ENCODE measurements around the gene TM7SF2. TPM values are rescaled to one million over a fixed set of nuclear protein-coding genes. Genes with fewer than 3 reads are reported as not detected.

Gene TM7SF2
- total and polyA plus RNA-seq, 2 of the 13 experiments (the other 11 are each of a cell fraction or from before 2014, with no cell fraction given) = 56.0 to 66.9 TPM

GRCh38 chr11:65112546-65113360, 1.1 kb downstream of the TM7SF2 start (continued):
- TF ChIP-seq, protein P1, sequence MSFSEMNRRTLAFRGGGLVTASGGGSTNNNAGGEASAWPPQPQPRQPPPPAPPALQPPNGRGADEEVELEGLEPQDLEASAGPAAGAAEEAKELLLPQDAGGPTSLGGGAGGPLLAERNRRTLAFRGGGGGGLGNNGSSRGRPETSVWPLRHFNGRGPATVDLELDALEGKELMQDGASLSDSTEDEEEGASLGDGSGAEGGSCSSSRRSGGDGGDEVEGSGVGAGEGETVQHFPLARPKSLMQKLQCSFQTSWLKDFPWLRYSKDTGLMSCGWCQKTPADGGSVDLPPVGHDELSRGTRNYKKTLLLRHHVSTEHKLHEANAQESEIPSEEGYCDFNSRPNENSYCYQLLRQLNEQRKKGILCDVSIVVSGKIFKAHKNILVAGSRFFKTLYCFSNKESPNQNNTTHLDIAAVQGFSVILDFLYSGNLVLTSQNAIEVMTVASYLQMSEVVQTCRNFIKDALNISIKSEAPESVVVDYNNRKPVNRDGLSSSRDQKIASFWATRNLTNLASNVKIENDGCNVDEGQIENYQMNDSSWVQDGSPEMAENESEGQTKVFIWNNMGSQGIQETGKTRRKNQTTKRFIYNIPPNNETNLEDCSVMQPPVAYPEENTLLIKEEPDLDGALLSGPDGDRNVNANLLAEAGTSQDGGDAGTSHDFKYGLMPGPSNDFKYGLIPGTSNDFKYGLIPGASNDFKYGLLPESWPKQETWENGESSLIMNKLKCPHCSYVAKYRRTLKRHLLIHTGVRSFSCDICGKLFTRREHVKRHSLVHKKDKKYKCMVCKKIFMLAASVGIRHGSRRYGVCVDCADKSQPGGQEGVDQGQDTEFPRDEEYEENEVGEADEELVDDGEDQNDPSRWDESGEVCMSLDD (CRISPR knock-in tag; IDR thresholded peaks at IDR 0.05; ENCODE audit: borderline replicate concordance) = no peak
- no peak for TF ChIP-seq PAX8 (CRISPR knock-in tag; IDR thresholded peaks at IDR 0.05; ENCODE audit: borderline replicate concordance)
- peak; percentile 5; the same call in 1 of the 2 replicates for TF ChIP-seq NFYC (CRISPR knock-in tag; IDR thresholded peaks at IDR 0.05)
- no peak for TF ChIP-seq ZBTB26 (CRISPR knock-in tag; IDR thresholded peaks at IDR 0.05; ENCODE audit: borderline replicate concordance)
- peak; percentile 83; the same call in 1 of the 2 replicates for TF ChIP-seq MZF1 (CRISPR knock-in tag; IDR thresholded peaks at IDR 0.05; ENCODE audit: borderline replicate concordance)
- TF ChIP-seq SP140L (CRISPR knock-in tag; IDR thresholded peaks at IDR 0.05; ENCODE audit: borderline replicate concordance) = 0 out of 2 replicates have a peak, but pooled peaks have one; percentile 28
- peak; percentile 48; the same call in 1 of the 2 replicates for TF ChIP-seq HES4 (CRISPR knock-in tag; IDR thresholded peaks at IDR 0.05; ENCODE audit: borderline replicate concordance)
- TF ChIP-seq ZSCAN22 (CRISPR knock-in tag; IDR thresholded peaks at IDR 0.05) = no peak
- TF ChIP-seq ZNF503 (CRISPR knock-in tag; IDR thresholded peaks at IDR 0.05) = 0 out of 2 replicates have a peak, but pooled peaks have one; percentile 45
- 0 out of 2 replicates have a peak, but pooled peaks have one; percentile 60 for TF ChIP-seq ETV6 (CRISPR knock-in tag; conservative IDR thresholded peaks at IDR 0.05)
- TF ChIP-seq KLF15 (CRISPR knock-in tag; IDR thresholded peaks at IDR 0.05; ENCODE audit: borderline replicate concordance) = no peak
- no peak for TF ChIP-seq TCF7L2 (IDR thresholded peaks at IDR 0.05; ENCODE audit: low read depth, low read length)
- no peak for TF ChIP-seq MIER3 (CRISPR knock-in tag; IDR thresholded peaks at IDR 0.05; ENCODE audit: borderline replicate concordance)
- no peak for TF ChIP-seq ZNF746 (CRISPR knock-in tag; IDR thresholded peaks at IDR 0.05)
- no peak for TF ChIP-seq GMEB1 (CRISPR knock-in tag; IDR thresholded peaks at IDR 0.05; ENCODE audit: borderline replicate concordance)
- no peak for TF ChIP-seq NFE2L1 (CRISPR knock-in tag; IDR thresholded peaks at IDR 0.05; ENCODE audit: borderline replicate concordance)
- TF ChIP-seq LCORL (IDR thresholded peaks at IDR 0.05) = no peak
- TF ChIP-seq LCORL (CRISPR knock-in tag; IDR thresholded peaks at IDR 0.05) = peak; percentile 52; the same call in 1 of the 2 replicates
- TF ChIP-seq ZC3H4 (CRISPR knock-in tag; IDR thresholded peaks at IDR 0.05; ENCODE audit: borderline replicate concordance) = no peak
- TF ChIP-seq ZBTB21 (CRISPR knock-in tag; IDR thresholded peaks at IDR 0.05) = no peak
- TF ChIP-seq ZNF441 (CRISPR knock-in tag; IDR thresholded peaks at IDR 0.05; ENCODE audit: borderline replicate concordance) = no peak
- peak; percentile 46; the same call in 1 of the 2 replicates for TF ChIP-seq ARID2 (CRISPR knock-in tag; IDR thresholded peaks at IDR 0.05; ENCODE audit: borderline replicate concordance)

All from HepG2 (cell line).